CD14-positive monocyte (primary cell): ENCODE results near the gene KRTAP21-1. TPM values are rescaled to one million over a fixed set of nuclear protein-coding genes. Genes with fewer than 3 reads are reported as not detected.

ENCODE experiments used
- DNase-seq, 3 donors: peaks; one replicate each; pipeline ENCODE4 v3.0.0-alpha.2; 2011 to 2022
- H2AFZ ChIP-seq: 2 replicates; pipeline ENCODE4 v1.6.0; 2012; ENCODE audit warnings: mild to moderate bottlenecking, low read depth, low read length, inconsistent platforms; ENCODE audit not compliant: insufficient read depth, poor library complexity, severe bottlenecking
- H3K27ac ChIP-seq, 2 donors: 1 replicate in 1 of 2; 2 replicates in 1 of 2; pipeline ENCODE4 v1.5.1; 2012 to 2013; ENCODE audit warnings: low read length in 2 of 2, control low read depth in 1 of 2, inconsistent platforms in 1 of 2, low read depth in 1 of 2, mild to moderate bottlenecking in 1 of 2
- H3K27me3 ChIP-seq, 2 donors: one replicate each; pipeline versions ENCODE4 v1.6.0 to v1.6.1; 2011 to 2013; ENCODE audit warnings: low read length in 2 of 2; ENCODE audit not compliant: control insufficient read depth in 2 of 2, insufficient read depth in 2 of 2
- H3K36me3 ChIP-seq, 2 donors: replicated peaks in 1 of 2; 1 replicate in 1 of 2; 2 replicates in 1 of 2; pipeline versions ENCODE4 v1.5.1 to v1.6.1; 2012 to 2013; ENCODE audit warnings: low read length in 2 of 2, control low read depth in 1 of 2, inconsistent platforms in 1 of 2, mild to moderate bottlenecking in 1 of 2; ENCODE audit not compliant: insufficient read depth in 2 of 2, control insufficient read depth in 1 of 2
- H3K4me1 ChIP-seq, 2 donors: 1 replicate in 1 of 2; 2 replicates in 1 of 2; pipeline versions ENCODE4 v1.5.1 to v1.6.1; 2012 to 2013; ENCODE audit warnings: low read length in 2 of 2, control low read depth in 1 of 2, inconsistent platforms in 1 of 2, mild to moderate bottlenecking in 1 of 2, moderate library complexity in 1 of 2; ENCODE audit not compliant: insufficient read depth in 2 of 2, control insufficient read depth in 1 of 2
- H3K4me2 ChIP-seq: replicated peaks from 2 replicates; pipeline ENCODE3; 2012; ENCODE audit warnings: low read length, moderate library complexity, mild to moderate bottlenecking; ENCODE audit not compliant: poor library complexity, severe bottlenecking; ENCODE audit errors: extremely low read depth
- H3K4me3 ChIP-seq, 3 experiments: fragments of 200-600 bp in 1 of 3; sonication (generic) in 1 of 3; replicated peaks in 1 of 3; 1 replicate in 2 of 3; 2 replicates in 1 of 3; pipeline ENCODE4 v1.5.1; 2011 to 2013; ENCODE audit warnings: low read length in 3 of 3, mild to moderate bottlenecking in 3 of 3, control low read depth in 2 of 3, low read depth in 2 of 3, inconsistent platforms in 1 of 3, moderate library complexity in 1 of 3
- H3K79me2 ChIP-seq: 2 replicates; pipeline ENCODE4 v1.6.0; 2012; ENCODE audit warnings: mild to moderate bottlenecking, control low read depth, inconsistent platforms, low read length, moderate library complexity; ENCODE audit not compliant: insufficient read depth
- H3K9ac ChIP-seq: 2 replicates; pipeline ENCODE4 v1.6.0; 2017; ENCODE audit warnings: low read length, mild to moderate bottlenecking; ENCODE audit not compliant: insufficient read depth, poor library complexity, severe bottlenecking
- H3K9me3 ChIP-seq, 2 donors: replicated peaks in 1 of 2; 1 replicate in 1 of 2; 2 replicates in 1 of 2; pipeline versions ENCODE4 v1.5.1 to v1.6.1; 2012 to 2013; ENCODE audit warnings: low read length in 2 of 2, control low read depth in 1 of 2; ENCODE audit not compliant: control insufficient read depth in 1 of 2, insufficient read depth in 1 of 2
- H4K20me1 ChIP-seq: 2 replicates; pipeline ENCODE4 v1.6.0; 2012; ENCODE audit warnings: mild to moderate bottlenecking, low read length, control low read depth, moderate library complexity; ENCODE audit not compliant: insufficient read depth
- H3K27ac Mint-ChIP-seq, 7 donors: one replicate each; pipeline ENCODE4 v1.8.0; 2020; ENCODE audit warnings: mild to moderate bottlenecking in 7 of 7, mixed read lengths in 7 of 7, moderate library complexity in 6 of 7, inconsistent platforms in 2 of 7
- H3K27me3 Mint-ChIP-seq, 3 donors: one replicate each; pipeline ENCODE4 v1.8.0; 2021 to 2022; ENCODE audit warnings: low read depth in 3 of 3, mild to moderate bottlenecking in 3 of 3, mixed read lengths in 3 of 3, moderate library complexity in 3 of 3, inconsistent platforms in 1 of 3
- H3K36me3 Mint-ChIP-seq, 2 donors: one replicate each; pipeline ENCODE4 v1.8.0; 2020; ENCODE audit warnings: mixed read lengths in 2 of 2, inconsistent platforms in 1 of 2, mild to moderate bottlenecking in 1 of 2
- H3K4me1 Mint-ChIP-seq: one replicate; pipeline ENCODE4 v1.8.0; 2020; ENCODE audit warnings: mild to moderate bottlenecking, mixed read lengths
- H3K4me3 Mint-ChIP-seq, 2 donors: one replicate each; pipeline ENCODE4 v1.8.0; 2020; ENCODE audit warnings: mild to moderate bottlenecking in 2 of 2, mixed read lengths in 2 of 2, moderate library complexity in 1 of 2
- H3K9me3 Mint-ChIP-seq, 7 donors: one replicate each; pipeline ENCODE4 v1.8.0; 2020 to 2022; ENCODE audit warnings: mixed read lengths in 7 of 7, mild to moderate bottlenecking in 6 of 7, moderate library complexity in 6 of 7, inconsistent platforms in 2 of 7
- CTCF ChIP-seq: fragments of 200-600 bp; IDR thresholded peaks from one replicate; pipeline ENCODE4 v1.8.0; 2022; ENCODE audit warnings: antibody characterized with exemption, mild to moderate bottlenecking
- WGBS: methylation state at CpG from one replicate; pipeline ENCODE4 v1.1.5; 2013; ENCODE audit warnings: missing lambda C conversion rate; ENCODE audit not compliant: insufficient coverage; 5-methylcytosine and 5-hydroxymethylcytosine counted together
- intact Hi-C, 2 donors: fragments of 100-400 bp; cut with micrococcal nuclease; formaldehyde crosslinking; loops; one replicate each; pipeline versions ENCODE4 v1.15.0 to v1.15.1; 2023
- polyA plus RNA-seq, 3 donors: library from polyadenylated mRNA; depleted of rRNA in 1 of 3; unstranded in 2 of 3; stranded (reverse) in 1 of 3; fragments of 300-500 nt in 2 of 3; fragments of >200 nt in 1 of 3; fragmentation: Illumina TruSeq in 2 of 3; gene quantifications; 1 replicate in 2 of 3; 2 replicates in 1 of 3; pipeline ENCODE4 v1.2.3, GENCODE V29; 2012 to 2021

KRTAP21-1 gene
- polyA plus RNA-seq, 3 donors: not detected

- Mint-ChIP-seq H3K27ac (no peak overlapping the region), H3K4me3 (no peak overlapping the region), H3K27me3 (peaks cover 0 to 1% (median 0%) of the 10 kb centered on the region in 3 donors), H3K36me3 (no peaks in the 10 kb centered on the region), H3K4me1 (no peaks in the 10 kb centered on the region), H3K9me3 (peaks cover 0 to 10% (median 4%) of the 10 kb centered on the region in 7 donors)
- H3K27ac ChIP-seq: no peak overlapping the region
- H3K4me1 ChIP-seq: no peaks in the 10 kb centered on the region
- no peak for DNase-seq
- WGBS: no CpG with 5 or more reads among the region's 2 CpGs
- no peak overlapping the region for H3K4me2 ChIP-seq
- H3K79me2 ChIP-seq: no peaks in the 10 kb centered on the region
- H3K27me3 ChIP-seq: no peaks in the 10 kb centered on the region
- H3K9ac ChIP-seq: no peak overlapping the region
- no peak for TF ChIP-seq CTCF
- H3K4me3 ChIP-seq: no peak overlapping the region
- no peaks in the 10 kb centered on the region for H3K36me3 ChIP-seq
- intact Hi-C loops: no loop called here
- peaks cover 13 to 17% of the 10 kb centered on the region in 2 donors for H3K9me3 ChIP-seq
- no peak overlapping the region for H2AFZ ChIP-seq
- H4K20me1 ChIP-seq: no peaks in the 10 kb centered on the region
These were observed 14.8 kb downstream of the KRTAP21-1 start for GRCh38 chr21:30740462-30740861.

- WGBS: no CpG with 5 or more reads among the region's 1 CpG
- H3K4me3 ChIP-seq: no peak overlapping the region
These were observed 22.2 kb downstream of the KRTAP21-1 start for GRCh38 chr21:30733026-30733425.

More at GRCh38 chr21:30733026-30733425, 22.2 kb downstream of the KRTAP21-1 start:
- peaks cover 1 to 15% (median 6%) of the 10 kb centered on the region in 7 donors for H3K9me3 Mint-ChIP-seq
- no peak overlapping the region for H3K4me2 ChIP-seq
- H3K27ac Mint-ChIP-seq: no peak overlapping the region
- no peak overlapping the region for H2AFZ ChIP-seq
- H3K9ac ChIP-seq: no peak overlapping the region
- H3K27ac ChIP-seq: no peak overlapping the region
- H4K20me1 ChIP-seq: no peaks in the 10 kb centered on the region
- H3K36me3 ChIP-seq: no peaks in the 10 kb centered on the region
- H3K36me3 Mint-ChIP-seq: no peaks in the 10 kb centered on the region
- no peak for DNase-seq
- TF ChIP-seq CTCF: no peak
- H3K9me3 ChIP-seq: peaks cover 0 to 4% of the 10 kb centered on the region in 2 donors
- intact Hi-C loops: no loop called here
- H3K4me3 Mint-ChIP-seq: no peak overlapping the region
- peaks cover 0 to 1% (median 0%) of the 10 kb centered on the region in 3 donors for H3K27me3 Mint-ChIP-seq
- no peaks in the 10 kb centered on the region for H3K79me2 ChIP-seq
- H3K27me3 ChIP-seq: no peaks in the 10 kb centered on the region
- no peaks in the 10 kb centered on the region for H3K4me1 ChIP-seq
- no peaks in the 10 kb centered on the region for H3K4me1 Mint-ChIP-seq
